VCaP (cell line): ENCODE data around the gene CSTPP1.
"Not testable (repeated sequence)": the region's sequence is repeated elsewhere in the genome, so short reads cannot be mapped to it uniquely, and the experiment has no call there.

Source experiments
- H3K27ac ChIP-seq: fragments of 450-650 bp; 2 replicates; pipeline ENCODE4 v1.5.1; 2017
- TF ChIP-seq, protein P1 (sequence below): fragments of 450-650 bp; conservative IDR thresholded peaks from 2 replicates; pipeline ENCODE4 v1.5.1; 2017; ENCODE audit warnings: mild to moderate bottlenecking, moderate library complexity

The CSTPP1 gene

DNA sequence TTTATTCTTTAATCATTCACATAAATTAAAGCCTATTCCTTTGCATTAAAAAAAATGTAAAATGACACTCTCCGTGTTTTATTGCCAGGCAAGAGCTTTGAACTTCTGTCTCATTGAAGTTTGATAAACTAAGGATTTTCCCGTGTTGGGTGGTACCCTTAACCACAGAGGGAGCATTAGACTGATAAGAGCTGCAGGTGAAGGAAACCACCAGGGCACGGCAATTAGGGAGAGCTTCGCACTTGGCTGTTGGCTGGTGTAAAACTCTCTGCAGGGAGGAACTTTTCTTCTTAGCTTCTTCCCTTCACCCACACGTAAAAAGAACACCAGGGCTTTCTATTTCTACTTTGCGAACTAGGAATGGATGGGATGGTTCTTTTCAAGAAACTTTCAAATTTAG, 47.0 kb downstream of the CSTPP1 start:
- TF ChIP-seq, protein P1, sequence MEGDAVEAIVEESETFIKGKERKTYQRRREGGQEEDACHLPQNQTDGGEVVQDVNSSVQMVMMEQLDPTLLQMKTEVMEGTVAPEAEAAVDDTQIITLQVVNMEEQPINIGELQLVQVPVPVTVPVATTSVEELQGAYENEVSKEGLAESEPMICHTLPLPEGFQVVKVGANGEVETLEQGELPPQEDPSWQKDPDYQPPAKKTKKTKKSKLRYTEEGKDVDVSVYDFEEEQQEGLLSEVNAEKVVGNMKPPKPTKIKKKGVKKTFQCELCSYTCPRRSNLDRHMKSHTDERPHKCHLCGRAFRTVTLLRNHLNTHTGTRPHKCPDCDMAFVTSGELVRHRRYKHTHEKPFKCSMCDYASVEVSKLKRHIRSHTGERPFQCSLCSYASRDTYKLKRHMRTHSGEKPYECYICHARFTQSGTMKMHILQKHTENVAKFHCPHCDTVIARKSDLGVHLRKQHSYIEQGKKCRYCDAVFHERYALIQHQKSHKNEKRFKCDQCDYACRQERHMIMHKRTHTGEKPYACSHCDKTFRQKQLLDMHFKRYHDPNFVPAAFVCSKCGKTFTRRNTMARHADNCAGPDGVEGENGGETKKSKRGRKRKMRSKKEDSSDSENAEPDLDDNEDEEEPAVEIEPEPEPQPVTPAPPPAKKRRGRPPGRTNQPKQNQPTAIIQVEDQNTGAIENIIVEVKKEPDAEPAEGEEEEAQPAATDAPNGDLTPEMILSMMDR: no peak
- H3K27ac ChIP-seq: no peak overlapping the region

DNA sequence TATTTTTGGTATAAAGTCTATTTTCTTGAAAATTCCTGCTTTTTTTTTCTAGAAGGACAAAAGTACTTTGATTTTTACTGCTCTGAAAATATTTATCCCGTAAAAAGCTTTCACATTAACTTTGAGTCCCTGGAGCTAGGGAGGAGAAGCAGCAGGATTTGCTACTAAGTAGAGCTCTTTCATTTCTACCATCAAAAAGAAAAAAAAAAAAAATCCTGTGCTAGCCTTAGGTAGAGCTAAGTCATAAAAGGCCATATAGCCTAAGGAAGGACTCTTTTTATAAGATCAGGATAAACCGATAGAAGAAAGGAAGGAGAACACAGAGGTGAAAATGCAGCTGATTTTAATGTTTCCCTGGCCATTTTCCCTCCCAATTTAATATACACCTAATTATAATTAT, 48.0 kb downstream of the CSTPP1 start:
- TF ChIP-seq, protein P1: no peak
- no peak overlapping the region for H3K27ac ChIP-seq

DNA sequence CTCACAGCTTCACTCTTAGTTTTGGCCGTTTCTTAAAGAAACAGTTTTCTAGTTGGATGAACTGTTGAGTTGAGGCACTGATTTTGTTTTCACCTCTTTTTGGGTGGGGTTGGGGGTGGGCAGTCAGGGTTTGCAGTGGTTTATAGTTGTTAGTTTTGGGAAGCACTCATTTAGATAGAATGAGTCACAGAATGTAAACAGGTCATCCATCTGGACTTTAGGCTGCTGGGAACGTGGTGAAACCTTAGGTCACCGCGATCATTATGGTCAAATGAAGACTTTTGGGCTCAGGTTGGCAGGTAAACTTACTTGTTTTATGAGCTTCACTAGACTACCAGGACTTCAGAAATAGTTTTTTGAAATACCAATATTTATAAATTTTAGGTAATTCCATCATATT, 48.4 kb downstream of the CSTPP1 start:
- H3K27ac ChIP-seq: no peak overlapping the region

DNA sequence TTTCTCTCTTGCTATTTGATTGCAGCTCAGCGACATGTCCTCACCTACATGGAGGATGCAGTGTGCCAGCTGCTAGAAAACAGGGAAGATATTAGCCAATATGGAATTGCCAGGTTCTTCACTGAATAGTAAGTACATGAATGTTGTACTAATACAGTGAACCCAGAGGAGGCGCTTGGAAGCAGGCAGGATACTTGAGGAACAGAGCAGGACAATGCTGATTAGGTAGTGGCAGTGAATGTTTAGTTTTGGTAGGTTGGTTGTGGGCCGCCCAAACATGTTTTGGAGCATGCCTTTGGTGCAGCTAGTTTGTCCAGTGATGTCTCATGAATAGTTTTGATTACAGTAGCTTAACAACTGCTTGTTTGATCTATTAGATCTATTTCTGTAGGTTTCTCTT, 50.6 kb downstream of the CSTPP1 start:
- TF ChIP-seq, protein P1: no peak
- no peak overlapping the region for H3K27ac ChIP-seq

More for the DNA sequence above, 48.4 kb downstream of the CSTPP1 start:
- TF ChIP-seq, protein P1: no peak

DNA sequence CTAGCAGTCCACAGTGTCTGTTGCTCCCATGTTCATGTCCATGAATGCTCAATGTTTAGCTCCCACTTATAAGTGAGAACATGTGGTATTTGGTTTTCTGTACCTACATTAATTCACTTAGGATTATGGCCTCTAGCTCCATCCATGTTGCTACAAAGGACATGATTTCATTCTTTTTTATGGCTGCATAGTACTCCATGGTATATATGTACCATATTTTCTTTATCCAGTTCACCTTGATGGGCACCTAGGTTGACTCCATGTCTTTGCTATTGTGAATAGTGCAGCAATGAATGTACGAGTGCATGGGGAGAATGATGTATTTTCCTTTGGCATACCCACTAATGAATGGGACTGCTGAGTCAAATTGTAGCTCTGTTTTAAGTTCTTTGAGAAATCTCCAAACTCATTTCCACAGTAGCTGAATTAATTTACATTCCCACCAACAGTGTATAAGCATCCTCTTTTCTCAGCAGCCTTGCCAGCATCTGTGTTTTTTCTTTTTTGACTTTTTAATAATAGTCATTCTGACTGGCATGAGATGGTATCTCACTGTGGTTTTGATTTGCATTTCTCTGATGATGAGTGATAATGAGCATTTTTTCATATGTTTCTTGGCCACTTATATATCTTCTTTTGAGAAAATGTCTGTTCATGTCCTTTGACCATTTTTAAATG, 53.4 kb downstream of the CSTPP1 start:
- not testable (repeated sequence) for H3K27ac ChIP-seq

DNA sequence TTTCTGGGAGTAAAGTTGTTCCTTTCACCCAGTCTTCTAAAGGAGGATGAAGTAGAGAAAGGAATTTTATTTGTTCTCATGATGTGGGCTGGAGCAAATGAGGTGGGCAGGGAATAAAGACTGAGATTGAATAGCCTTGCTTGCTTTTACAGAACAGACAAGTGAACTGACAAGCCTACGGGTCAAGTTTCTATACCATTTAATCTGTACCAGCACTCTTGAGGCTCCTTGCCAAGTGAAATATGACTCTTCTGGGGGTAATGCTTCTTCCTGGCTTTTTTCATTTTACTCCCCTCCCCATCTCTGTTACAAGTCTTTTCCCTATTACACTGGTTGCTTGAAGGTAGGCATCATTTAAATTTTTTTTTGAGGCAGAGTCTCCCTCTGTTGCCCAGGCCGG, 54.8 kb downstream of the CSTPP1 start:
- TF ChIP-seq, protein P1: no peak
- H3K27ac ChIP-seq: no peak overlapping the region

DNA sequence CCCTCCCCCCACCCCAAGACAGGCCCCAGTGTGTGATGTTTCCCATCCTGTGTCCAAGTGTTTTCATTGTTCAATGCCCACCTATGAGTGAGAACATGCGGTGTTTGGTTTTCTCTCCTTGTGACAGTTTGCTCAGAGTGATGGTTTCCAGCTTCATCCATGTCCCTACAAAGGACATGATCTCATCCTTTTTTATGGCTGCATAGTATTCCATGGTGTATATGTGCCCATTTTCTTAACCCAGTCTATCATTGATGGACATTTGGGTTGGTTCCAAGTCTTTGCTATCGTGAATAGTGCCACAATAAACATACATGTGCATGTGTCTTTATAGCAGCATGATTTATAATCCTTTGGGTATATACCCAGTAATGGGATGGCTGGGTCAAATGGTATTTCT, 55.8 kb downstream of the CSTPP1 start:
- not testable (repeated sequence) for H3K27ac ChIP-seq

DNA sequence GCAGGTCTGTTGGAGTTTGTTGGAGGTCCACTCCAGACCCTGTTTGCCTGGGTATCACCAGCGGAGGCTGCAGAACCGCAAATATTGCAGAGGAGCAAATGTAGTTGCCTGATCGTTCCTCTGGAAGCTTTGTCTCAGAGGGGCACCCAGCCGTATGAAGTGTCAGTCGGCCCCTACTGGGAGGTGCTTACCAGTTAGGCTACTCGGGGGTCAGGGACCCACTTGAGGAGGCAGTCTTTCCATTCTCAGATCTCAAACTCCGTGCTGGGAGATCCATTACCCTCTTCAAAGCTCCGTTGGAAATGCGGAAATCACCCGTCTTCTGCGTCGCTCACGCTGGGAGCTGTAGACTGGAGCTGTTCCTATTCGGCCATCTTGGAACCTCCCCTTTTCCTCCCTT, 61.2 kb downstream of the CSTPP1 start:
- not testable (repeated sequence) for H3K27ac ChIP-seq

DNA sequence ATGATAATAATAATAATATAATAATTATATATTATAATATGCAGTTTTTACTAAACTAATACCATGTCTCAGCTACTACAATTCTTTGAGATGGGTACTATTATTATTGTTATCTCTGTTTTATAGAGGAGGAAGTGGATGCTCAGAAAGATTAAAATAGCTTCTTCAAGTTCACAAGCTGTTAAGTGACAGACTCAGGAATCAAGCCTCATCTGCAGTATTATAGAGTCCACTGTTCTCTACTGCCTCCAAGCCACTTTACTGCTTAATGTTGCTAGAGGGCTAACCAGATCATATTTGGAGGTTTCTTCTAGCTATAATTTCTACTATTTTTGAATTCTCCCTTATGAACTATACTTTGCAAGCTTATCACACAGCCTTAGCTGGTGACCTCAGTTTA, 62.7 kb downstream of the CSTPP1 start:
- TF ChIP-seq, protein P1: no peak
- no peak overlapping the region for H3K27ac ChIP-seq
